DOHH2 (cell line): ENCODE measurements around the gene GPN2.
"Not testable (repeated sequence)": the region's sequence is repeated elsewhere in the genome, so short reads cannot be mapped to it uniquely, and the experiment has no call there.

Source experiments
- H3F3A ChIP-seq: fragments of 200-600 bp; sonication (generic), shearing (Covaris generic); 2 replicates; pipeline ENCODE4 v1.6.0; 2016; ENCODE audit warnings: antibody characterized with exemption, mild to moderate bottlenecking; ENCODE audit not compliant: control insufficient read depth, insufficient read depth
- H3K27ac ChIP-seq: fragments of 200-600 bp; sonication (generic); 2 replicates; pipeline ENCODE4 v1.5.1; 2014; ENCODE audit warnings: low read depth, mild to moderate bottlenecking, low read length, moderate library complexity
- H3K27me3 ChIP-seq: fragments of 200-600 bp; sonication (generic); 2 replicates; pipeline ENCODE4 v1.6.1; 2014; ENCODE audit warnings: mild to moderate bottlenecking, low read length, mixed read lengths; ENCODE audit not compliant: control insufficient read depth
- H3K36me3 ChIP-seq: fragments of 200-600 bp; sonication (generic); 2 replicates; pipeline ENCODE4 v1.6.1; 2014; ENCODE audit warnings: mild to moderate bottlenecking, low read length, moderate library complexity, mixed read lengths; ENCODE audit not compliant: control insufficient read depth
- H3K4me1 ChIP-seq: fragments of 200-600 bp; sonication (generic); 2 replicates; pipeline ENCODE4 v1.6.1; 2014; ENCODE audit warnings: mild to moderate bottlenecking, low read length, mixed read lengths; ENCODE audit not compliant: control insufficient read depth
- H3K4me2 ChIP-seq: fragments of 200-600 bp; sonication (generic); 2 replicates; pipeline ENCODE4 v1.6.0; 2014; ENCODE audit warnings: mild to moderate bottlenecking, low read length, moderate library complexity
- H3K4me3 ChIP-seq: fragments of 200-600 bp; sonication (generic); 2 replicates; pipeline ENCODE4 v1.5.1; 2014; ENCODE audit warnings: mild to moderate bottlenecking, low read length, mixed read lengths
- H3K79me2 ChIP-seq: fragments of 200-600 bp; sonication (generic); 2 replicates; pipeline ENCODE4 v1.6.1; 2014; ENCODE audit warnings: mild to moderate bottlenecking, low read length, mixed read lengths; ENCODE audit not compliant: control insufficient read depth
- H3K9me2 ChIP-seq: fragments of 200-600 bp; sonication (generic); replicated peaks from 2 replicates; pipeline ENCODE4 v1.6.1; 2014; ENCODE audit warnings: mild to moderate bottlenecking, low read length, mixed read lengths; ENCODE audit not compliant: control insufficient read depth
- H3K9me3 ChIP-seq: fragments of 200-600 bp; sonication (generic); 2 replicates; pipeline ENCODE4 v1.6.1; 2014; ENCODE audit warnings: antibody characterized with exemption, low read length, mixed read lengths; ENCODE audit not compliant: control insufficient read depth, insufficient read depth
- H4K20me1 ChIP-seq: fragments of 200-600 bp; sonication (generic); 2 replicates; pipeline ENCODE4 v1.6.0; 2014; ENCODE audit warnings: low read depth, mild to moderate bottlenecking, antibody characterized with exemption, low read length, moderate library complexity; ENCODE audit not compliant: control insufficient read depth, insufficient read depth
- CTCF ChIP-seq: fragments of 200-600 bp; sonication (generic); IDR thresholded peaks from one replicate; pipeline ENCODE4 v1.5.1; 2014; ENCODE audit warnings: antibody characterized with exemption, mild to moderate bottlenecking, low read depth, low read length; ENCODE audit not compliant: poor library complexity, severe bottlenecking
- EZH2phosphoT487 ChIP-seq: fragments of 200-600 bp; sonication (generic); IDR thresholded peaks from 2 replicates; pipeline ENCODE4 v1.6.1; 2017; ENCODE audit warnings: borderline replicate concordance, mild to moderate bottlenecking, antibody characterized with exemption, low read length, moderate library complexity, mixed read lengths

The GPN2 gene

GRCh38 chr1:26874896-26875295, 15.2 kb downstream of the GPN2 start:
- Histone ChIP-seq H3F3A (peaks cover 7% of the 10 kb centered on the region; the same call in 1 of the 2 replicates), H3K4me1 (peaks cover 5% of the 10 kb centered on the region), H4K20me1 (no peaks in the 10 kb centered on the region), H3K79me2 (no peaks in the 10 kb centered on the region), H3K9me3 (no peaks in the 10 kb centered on the region), H3K4me3 (no peak overlapping the region), H3K36me3 (peaks cover 26% of the 10 kb centered on the region), H3K27me3 (no peaks in the 10 kb centered on the region), H3K4me2 (no peak overlapping the region), H3K9me2 (no peaks in the 10 kb centered on the region), H3K27ac (no peak overlapping the region)
- TF ChIP-seq EZH2phosphoT487 (no peak), CTCF (no peak)

DNA sequence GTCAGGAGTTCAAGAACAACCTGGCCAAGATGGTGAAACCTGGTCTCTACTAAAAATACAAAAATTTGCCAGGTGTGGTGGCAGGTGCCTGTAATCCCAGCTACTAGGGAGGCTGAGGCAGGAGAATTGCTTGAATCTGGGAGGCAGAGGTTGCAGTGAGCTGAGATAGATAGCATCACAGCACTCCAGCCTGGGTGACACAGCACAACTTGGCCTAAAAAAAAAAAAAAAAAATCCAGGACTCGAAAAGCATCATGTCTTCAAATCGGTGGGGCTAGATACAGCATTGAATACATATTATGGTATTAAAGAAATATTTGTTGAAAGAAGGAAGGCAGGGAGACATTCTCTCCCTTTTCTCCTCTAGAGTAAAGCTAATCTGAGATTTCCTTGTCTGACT, 17.0 kb downstream of the GPN2 start:
- H3K36me3 ChIP-seq: peaks cover 14% of the 10 kb centered on the region
- not testable (repeated sequence) for H3F3A ChIP-seq, H3K27ac ChIP-seq

GRCh38 chr1:26864610-26865480, 25.2 kb downstream of the GPN2 start:
- no peaks in the 10 kb centered on the region for H3K27me3 ChIP-seq
- H3K4me3 ChIP-seq: peak overlapping the region; percentile 96
- H3K79me2 ChIP-seq: peaks cover 2% of the 10 kb centered on the region; the same call in 1 of the 2 replicates
- H3F3A ChIP-seq: peaks cover 16% of the 10 kb centered on the region
- TF ChIP-seq CTCF: peak; percentile 25
- TF ChIP-seq EZH2phosphoT487: no peak
- H4K20me1 ChIP-seq: no peaks in the 10 kb centered on the region
- H3K4me2 ChIP-seq: peak overlapping the region; percentile 99
- H3K9me2 ChIP-seq: no peaks in the 10 kb centered on the region
- H3K9me3 ChIP-seq: no peaks in the 10 kb centered on the region
- H3K4me1 ChIP-seq: peaks cover 44% of the 10 kb centered on the region
- H3K27ac ChIP-seq: peak overlapping the region; percentile 99
- H3K36me3 ChIP-seq: peaks cover 9% of the 10 kb centered on the region

More for the DNA sequence above, 17.0 kb downstream of the GPN2 start:
- H3K79me2 ChIP-seq, H3K4me3 ChIP-seq, H3K9me3 ChIP-seq, H3K4me2 ChIP-seq, H3K9me2 ChIP-seq, H3K4me1 ChIP-seq, H3K27me3 ChIP-seq, H4K20me1 ChIP-seq: not testable (repeated sequence)

- Histone ChIP-seq H3K27ac (peak overlapping the region; percentile 99), H3K4me3 (peak overlapping the region; percentile 96), H4K20me1 (no peaks in the 10 kb centered on the region), H3K79me2 (peaks cover 2% of the 10 kb centered on the region; the same call in 1 of the 2 replicates), H3K27me3 (no peaks in the 10 kb centered on the region), H3K4me2 (peak overlapping the region; percentile 86), H3K4me1 (peaks cover 44% of the 10 kb centered on the region), H3K36me3 (peaks cover 9% of the 10 kb centered on the region), H3K9me3 (no peaks in the 10 kb centered on the region), H3F3A (peaks cover 16% of the 10 kb centered on the region), H3K9me2 (no peaks in the 10 kb centered on the region)
- TF ChIP-seq CTCF (no peak), EZH2phosphoT487 (no peak)
Observed at GRCh38 chr1:26863685-26864077, 26.4 kb downstream of the GPN2 start.
